ENCODE data around the gene MED27. TPM values are rescaled to one million over a fixed set of nuclear protein-coding genes. Genes with fewer than 3 reads are reported as not detected.

The MED27 gene
- total RNA-seq, 1 donor from 2014 or later, result 41.0 TPM

- DNase-seq (ENCODE audit: low spot score), result no peak
- intact Hi-C loops (cut with micrococcal nuclease), result no loop called here
- Mint-ChIP-seq H3K9me3 (no peaks in the 10 kb centered on the region), H3K4me3 (no peak overlapping the region), H3K4me1 (ENCODE audit: low read depth) (peaks cover 25% of the 10 kb centered on the region), H3K27me3 (ENCODE audit: insufficient read depth) (no peaks in the 10 kb centered on the region), H3K27ac (no peak overlapping the region), H3K36me3 (ENCODE audit: low read depth) (no peaks in the 10 kb centered on the region)
Observed at GRCh38 chr9:132032238-132032950, 47.3 kb downstream of the MED27 start.

- Mint-ChIP-seq H3K27me3 (ENCODE audit: insufficient read depth) (no peaks in the 10 kb centered on the region), H3K4me3 (no peak overlapping the region), H3K4me1 (ENCODE audit: low read depth) (peaks cover 22% of the 10 kb centered on the region), H3K36me3 (ENCODE audit: low read depth) (no peaks in the 10 kb centered on the region), H3K9me3 (no peaks in the 10 kb centered on the region), H3K27ac (no peak overlapping the region)
- DNase-seq (ENCODE audit: low spot score), result no peak
- intact Hi-C loops (cut with micrococcal nuclease), result no loop called here
Observed at GRCh38 chr9:132031467-132032237, 48.0 kb downstream of the MED27 start.

- Mint-ChIP-seq H3K27ac (no peak overlapping the region), H3K36me3 (ENCODE audit: low read depth) (no peaks in the 10 kb centered on the region), H3K27me3 (ENCODE audit: insufficient read depth) (no peaks in the 10 kb centered on the region), H3K9me3 (no peaks in the 10 kb centered on the region), H3K4me1 (ENCODE audit: low read depth) (peaks cover 19% of the 10 kb centered on the region), H3K4me3 (no peak overlapping the region)
- DNase-seq (ENCODE audit: low spot score), result no peak
- intact Hi-C loops (cut with micrococcal nuclease), result no loop called here
Observed at GRCh38 chr9:132030626-132031325, 48.9 kb downstream of the MED27 start.

GRCh38 chr9:132027752-132028663, 51.7 kb downstream of the MED27 start:
- Mint-ChIP-seq H3K4me1 (ENCODE audit: low read depth) (peaks cover 12% of the 10 kb centered on the region), H3K27ac (no peak overlapping the region), H3K4me3 (no peak overlapping the region), H3K36me3 (ENCODE audit: low read depth) (peaks cover 2% of the 10 kb centered on the region), H3K27me3 (ENCODE audit: insufficient read depth) (no peaks in the 10 kb centered on the region), H3K9me3 (no peaks in the 10 kb centered on the region)
- no peak for DNase-seq (ENCODE audit: low spot score)
- intact Hi-C loops (cut with micrococcal nuclease), result no loop called here

- Mint-ChIP-seq H3K4me3 (no peak overlapping the region), H3K9me3 (no peaks in the 10 kb centered on the region), H3K4me1 (ENCODE audit: low read depth) (peaks cover 5% of the 10 kb centered on the region), H3K27ac (no peak overlapping the region), H3K27me3 (ENCODE audit: insufficient read depth) (no peaks in the 10 kb centered on the region), H3K36me3 (ENCODE audit: low read depth) (peaks cover 2% of the 10 kb centered on the region)
- no peak for DNase-seq (ENCODE audit: low spot score)
- intact Hi-C loops (cut with micrococcal nuclease), result no loop called here
Observed at GRCh38 chr9:132026932-132027585, 52.6 kb downstream of the MED27 start.

- H3K36me3 Mint-ChIP-seq (ENCODE audit: low read depth), result peaks cover 2% of the 10 kb centered on the region
- no peak for DNase-seq (ENCODE audit: low spot score)
- no peak overlapping the region for H3K4me3 Mint-ChIP-seq
- intact Hi-C loops (cut with micrococcal nuclease), result no loop called here
- H3K27ac Mint-ChIP-seq, result no peak overlapping the region
- no peaks in the 10 kb centered on the region for H3K9me3 Mint-ChIP-seq
- peaks cover 4% of the 10 kb centered on the region for H3K4me1 Mint-ChIP-seq (ENCODE audit: low read depth)
- H3K27me3 Mint-ChIP-seq (ENCODE audit: insufficient read depth), result no peaks in the 10 kb centered on the region
Observed at GRCh38 chr9:132025766-132026165, 53.9 kb downstream of the MED27 start.

- no peak overlapping the region for H3K4me3 Mint-ChIP-seq
- no peak for DNase-seq (ENCODE audit: low spot score)
- peaks cover 2% of the 10 kb centered on the region for H3K36me3 Mint-ChIP-seq (ENCODE audit: low read depth)
- H3K4me1 Mint-ChIP-seq (ENCODE audit: low read depth), result no peaks in the 10 kb centered on the region
- no peaks in the 10 kb centered on the region for H3K9me3 Mint-ChIP-seq
- intact Hi-C loops (cut with micrococcal nuclease), result no loop called here
- H3K27ac Mint-ChIP-seq, result no peak overlapping the region
- H3K27me3 Mint-ChIP-seq (ENCODE audit: insufficient read depth), result peaks cover 2% of the 10 kb centered on the region
Observed at GRCh38 chr9:132024589-132024988, 55.1 kb downstream of the MED27 start.

GRCh38 chr9:132023419-132024180, 56.1 kb downstream of the MED27 start:
- DNase-seq (ENCODE audit: low spot score), result no peak
- H3K36me3 Mint-ChIP-seq (ENCODE audit: low read depth), result peaks cover 2% of the 10 kb centered on the region

GRCh38 chr9:132020820-132021510, 58.7 kb downstream of the MED27 start:
- H3K4me1 Mint-ChIP-seq (ENCODE audit: low read depth), result no peaks in the 10 kb centered on the region
- H3K36me3 Mint-ChIP-seq (ENCODE audit: low read depth), result peaks cover 2% of the 10 kb centered on the region
- peaks cover 2% of the 10 kb centered on the region for H3K27me3 Mint-ChIP-seq (ENCODE audit: insufficient read depth)
- H3K9me3 Mint-ChIP-seq, result no peaks in the 10 kb centered on the region
- DNase-seq (ENCODE audit: low spot score), result no peak
- H3K4me3 Mint-ChIP-seq, result no peak overlapping the region
- intact Hi-C loops (cut with micrococcal nuclease), result no loop called here
- H3K27ac Mint-ChIP-seq, result no peak overlapping the region

More at GRCh38 chr9:132023419-132024180, 56.1 kb downstream of the MED27 start:
- Mint-ChIP-seq H3K9me3 (no peaks in the 10 kb centered on the region), H3K27me3 (ENCODE audit: insufficient read depth) (peaks cover 2% of the 10 kb centered on the region), H3K27ac (no peak overlapping the region), H3K4me1 (ENCODE audit: low read depth) (no peaks in the 10 kb centered on the region), H3K4me3 (no peak overlapping the region)
- intact Hi-C loops (cut with micrococcal nuclease), result no loop called here

GRCh38 chr9:132020272-132020671, 59.4 kb downstream of the MED27 start:
- Mint-ChIP-seq H3K27ac (no peak overlapping the region), H3K36me3 (ENCODE audit: low read depth) (peaks cover 2% of the 10 kb centered on the region), H3K27me3 (ENCODE audit: insufficient read depth) (peaks cover 2% of the 10 kb centered on the region), H3K4me3 (no peak overlapping the region), H3K4me1 (ENCODE audit: low read depth) (no peaks in the 10 kb centered on the region), H3K9me3 (no peaks in the 10 kb centered on the region)
- no peak for DNase-seq (ENCODE audit: low spot score)
- intact Hi-C loops (cut with micrococcal nuclease), result no loop called here

GRCh38 chr9:132019702-132020101, 60.0 kb downstream of the MED27 start:
- Mint-ChIP-seq H3K27me3 (ENCODE audit: insufficient read depth) (peaks cover 2% of the 10 kb centered on the region), H3K36me3 (ENCODE audit: low read depth) (peaks cover under 1% of the 10 kb centered on the region), H3K27ac (no peak overlapping the region), H3K4me1 (ENCODE audit: low read depth) (no peaks in the 10 kb centered on the region), H3K4me3 (no peak overlapping the region), H3K9me3 (no peaks in the 10 kb centered on the region)
- intact Hi-C loops (cut with micrococcal nuclease), result no loop called here
- DNase-seq (ENCODE audit: low spot score), result no peak
